IPS DF 6.9 (cell line): ENCODE data around the gene AGL.
"Not testable (repeated sequence)": the region's sequence is repeated elsewhere in the genome, so short reads cannot be mapped to it uniquely, and the experiment has no call there.

ENCODE experiments used
- DNase-seq: peaks from one replicate; pipeline ENCODE4 v3.0.0-alpha.2; 2013; ENCODE audit warnings: low read depth, low spot score
- H3K27ac ChIP-seq: one replicate; pipeline ENCODE4 v1.5.1; 2013; ENCODE audit warnings: low read length, control low read depth
- H3K27me3 ChIP-seq: 2 replicates; pipeline ENCODE4 v1.6.1; 2013; ENCODE audit warnings: mild to moderate bottlenecking, low read length; ENCODE audit not compliant: control insufficient read depth, insufficient read depth
- H3K36me3 ChIP-seq: 2 replicates; pipeline ENCODE4 v1.6.1; 2013; ENCODE audit warnings: low read length; ENCODE audit not compliant: control insufficient read depth, insufficient read depth
- H3K4me1 ChIP-seq: 2 replicates; pipeline ENCODE4 v1.6.1; 2013; ENCODE audit warnings: low read length; ENCODE audit not compliant: control insufficient read depth, insufficient read depth
- H3K4me3 ChIP-seq: 2 replicates; pipeline ENCODE4 v1.5.1; 2013; ENCODE audit warnings: mild to moderate bottlenecking, low read length
- H3K9me3 ChIP-seq: 2 replicates; pipeline ENCODE4 v1.6.1; 2013; ENCODE audit warnings: low read length, inconsistent platforms; ENCODE audit not compliant: control insufficient read depth, insufficient read depth
- WGBS: extraction: QIAGEN DNeasy Blood & Tissue Kit; methylation state at CpG from one replicate; pipeline ENCODE4 v1.1.7; 2013; ENCODE audit warnings: mixed read lengths, missing lambda C conversion rate; ENCODE audit not compliant: insufficient read length, insufficient coverage; 5-methylcytosine and 5-hydroxymethylcytosine counted together

The AGL gene

DNA sequence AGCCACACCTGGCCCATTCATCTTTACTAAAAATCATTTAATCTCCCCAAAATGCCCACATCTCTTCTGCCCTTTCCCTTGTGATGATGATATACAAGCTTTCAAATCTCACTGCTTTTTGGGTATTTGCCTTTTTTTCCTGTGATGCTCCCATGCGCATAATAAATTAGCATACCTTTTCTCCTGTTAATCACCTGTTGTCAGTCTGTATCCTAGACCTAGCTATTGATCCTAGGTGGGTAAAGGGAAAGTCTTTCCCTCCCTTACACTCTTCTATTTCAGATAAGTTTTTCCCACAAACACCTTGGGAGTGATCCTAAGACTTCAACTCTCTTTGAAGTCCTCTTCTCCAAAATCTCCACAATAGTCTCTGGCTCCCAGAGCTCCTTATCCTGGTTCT, 107.7 kb downstream of the AGL start:
- WGBS = no CpG with 5 or more reads among the region's 1 CpG

DNA sequence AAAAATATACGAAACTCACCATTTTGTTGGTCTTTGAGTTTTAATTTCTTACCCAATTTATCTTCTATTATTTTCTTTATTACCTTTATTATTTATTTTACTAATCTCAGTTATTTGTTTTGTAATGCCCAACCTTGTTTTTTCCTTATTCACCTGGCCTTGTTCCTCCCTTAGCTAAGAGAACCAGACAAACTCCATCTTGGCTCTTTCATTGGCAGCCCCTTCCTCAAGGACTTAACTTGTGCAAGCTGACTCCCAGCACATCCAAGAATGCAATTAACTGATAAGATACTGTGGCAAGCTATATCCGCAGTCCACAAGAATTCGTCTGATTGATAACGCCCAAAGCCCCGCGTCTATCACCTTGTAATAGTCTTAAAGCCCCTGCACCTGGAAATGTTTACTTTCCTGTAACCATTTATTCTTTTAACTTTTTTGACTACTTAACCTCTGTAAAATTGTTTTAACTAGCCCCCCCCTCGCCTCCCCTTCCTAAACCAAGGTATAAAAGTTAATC, 109.1 kb downstream of the AGL start:
- not testable (repeated sequence) for H3K4me3 ChIP-seq, H3K4me1 ChIP-seq, H3K27ac ChIP-seq, H3K27me3 ChIP-seq, H3K36me3 ChIP-seq, DNase-seq, H3K9me3 ChIP-seq
- WGBS = no CpG with 5 or more reads among the region's 7 CpGs

More for the DNA sequence above, 107.7 kb downstream of the AGL start:
- DNase-seq = no peak
- no peaks in the 10 kb centered on the region for H3K36me3 ChIP-seq
- no peaks in the 10 kb centered on the region; the same call in 1 of the 2 replicates for H3K4me1 ChIP-seq
- H3K4me3 ChIP-seq = no peak overlapping the region
- H3K27me3 ChIP-seq = no peaks in the 10 kb centered on the region; the same call in 1 of the 2 replicates
- H3K27ac ChIP-seq = no peak overlapping the region
- no peaks in the 10 kb centered on the region for H3K9me3 ChIP-seq

DNA sequence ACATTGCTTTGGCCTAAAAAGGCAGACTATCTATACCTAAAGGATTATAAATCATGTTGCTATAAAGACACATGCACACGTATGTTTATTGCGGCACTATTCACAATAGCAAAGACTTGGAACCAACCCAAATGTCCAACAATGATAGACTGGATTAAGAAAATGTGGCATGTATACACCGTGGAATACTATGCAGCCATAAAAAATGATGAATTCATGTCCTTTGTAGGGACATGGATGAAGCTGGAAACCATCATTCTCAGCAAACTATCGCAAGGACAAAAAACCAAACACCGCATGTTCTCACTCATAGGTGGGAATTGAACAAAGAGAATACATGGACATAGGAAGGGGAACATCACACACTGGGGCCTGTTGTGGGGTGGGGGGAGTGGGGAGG, 110.1 kb downstream of the AGL start:
- H3K27ac ChIP-seq, H3K36me3 ChIP-seq, H3K4me3 ChIP-seq, H3K4me1 ChIP-seq, H3K9me3 ChIP-seq, DNase-seq, H3K27me3 ChIP-seq: not testable (repeated sequence)
- no CpG with 5 or more reads among the region's 5 CpGs for WGBS

DNA sequence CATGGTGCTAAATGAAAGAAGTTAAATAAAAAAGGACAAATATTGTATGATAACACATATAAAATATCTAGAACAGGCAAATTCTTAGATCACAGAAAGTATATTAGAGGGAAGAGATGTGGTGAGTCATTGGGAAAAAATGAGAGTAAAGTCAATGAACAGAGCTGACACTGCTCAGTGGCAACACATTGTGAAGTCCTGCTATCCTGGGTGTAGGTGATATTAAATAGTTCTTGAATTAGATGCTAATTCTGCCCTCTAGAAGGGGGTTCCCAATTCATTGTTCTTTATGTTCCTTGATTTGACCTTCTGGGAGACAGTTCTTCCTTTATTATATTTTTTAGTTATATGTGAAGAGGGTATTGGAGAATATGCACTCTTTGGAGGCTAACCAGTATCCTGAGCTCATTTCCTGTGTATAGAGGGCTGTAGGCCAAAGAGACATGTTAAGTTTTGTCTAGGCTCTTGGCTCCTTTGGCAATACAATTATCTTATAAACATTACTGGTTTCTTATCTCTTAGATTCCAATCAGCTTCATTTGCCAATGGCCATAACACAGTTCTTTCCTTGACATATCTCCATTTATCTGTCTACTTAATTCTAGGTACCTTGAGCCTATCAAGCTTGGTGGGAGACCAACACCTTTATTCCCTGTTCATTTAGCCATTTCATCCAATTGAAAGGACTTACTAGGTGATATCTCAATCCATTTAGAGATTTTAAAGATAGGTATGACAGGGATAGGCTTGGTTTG, 113.1 kb downstream of the AGL start:
- H3K36me3 ChIP-seq = no peaks in the 10 kb centered on the region
- no peaks in the 10 kb centered on the region for H3K9me3 ChIP-seq
- no peaks in the 10 kb centered on the region; the same call in 1 of the 2 replicates for H3K27me3 ChIP-seq
- no peaks in the 10 kb centered on the region; the same call in 1 of the 2 replicates for H3K4me1 ChIP-seq
- H3K4me3 ChIP-seq = no peak overlapping the region
- no peak for DNase-seq
- no peak overlapping the region for H3K27ac ChIP-seq

DNA sequence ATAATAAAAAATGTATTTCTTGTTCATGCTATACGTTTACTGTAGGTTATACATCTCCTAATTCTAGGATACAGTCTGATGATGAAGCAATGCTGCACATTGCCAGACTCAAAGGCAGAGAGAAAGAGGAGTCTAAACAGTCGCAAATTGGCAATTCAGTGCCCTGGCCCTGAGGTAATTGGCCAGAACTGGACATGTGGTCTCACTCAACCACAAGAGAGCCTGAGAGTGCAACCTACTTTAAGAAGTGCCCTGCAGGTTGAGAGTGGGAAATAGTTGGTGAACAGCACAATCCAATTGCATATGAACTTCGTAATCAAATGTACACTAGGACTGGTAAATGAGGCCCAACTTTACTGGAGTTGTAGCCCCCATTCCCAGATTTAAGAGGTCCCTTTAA, 114.6 kb downstream of the AGL start:
- Histone ChIP-seq H3K36me3 (no peaks in the 10 kb centered on the region), H3K4me1 (peaks cover 3% of the 10 kb centered on the region; the same call in 1 of the 2 replicates), H3K4me3 (no peak overlapping the region), H3K27ac (no peak overlapping the region), H3K27me3 (no peaks in the 10 kb centered on the region), H3K9me3 (no peaks in the 10 kb centered on the region)
- WGBS = no CpG with 5 or more reads among the region's 3 CpGs
- no peak for DNase-seq

DNA sequence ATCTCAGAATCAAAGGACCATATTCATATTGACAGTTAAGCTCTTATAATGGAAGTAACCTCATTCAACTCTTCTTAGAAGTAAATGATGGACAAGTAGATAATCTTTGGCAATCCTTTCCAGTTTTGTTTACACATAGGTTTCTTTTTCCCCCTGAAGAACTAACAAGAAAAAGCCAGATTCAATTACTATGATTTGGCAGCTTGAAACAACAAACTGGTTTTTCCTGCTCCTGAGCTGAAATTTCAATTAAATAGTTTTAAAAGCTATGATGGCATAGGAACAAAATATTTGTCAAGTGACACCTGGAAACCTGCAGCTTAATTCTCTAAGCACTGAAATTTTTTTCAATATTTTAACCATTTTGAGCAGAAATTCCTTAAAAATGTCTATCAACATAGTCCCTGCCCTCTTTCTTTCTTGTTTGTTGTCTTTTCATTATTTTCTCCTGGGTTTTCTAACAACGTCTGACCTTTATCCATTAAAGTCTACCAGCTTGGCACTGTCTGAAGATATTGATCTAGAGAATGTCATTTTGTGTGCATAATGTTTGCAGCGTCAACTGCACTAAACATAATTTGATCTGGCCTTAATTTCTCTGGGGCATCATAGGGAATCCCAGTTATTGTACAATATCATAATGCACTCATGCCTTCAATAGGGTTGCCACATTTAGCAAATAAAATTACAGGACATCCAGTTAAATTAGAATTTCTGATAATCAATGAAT, 115.7 kb downstream of the AGL start:
- no peak for DNase-seq
- WGBS = no CpG with 5 or more reads among the region's 2 CpGs
- no peak overlapping the region for H3K4me3 ChIP-seq
- peaks cover 3% of the 10 kb centered on the region; the same call in 1 of the 2 replicates for H3K4me1 ChIP-seq
- H3K36me3 ChIP-seq = no peaks in the 10 kb centered on the region
- no peaks in the 10 kb centered on the region for H3K9me3 ChIP-seq
- H3K27me3 ChIP-seq = no peaks in the 10 kb centered on the region
- H3K27ac ChIP-seq = no peak overlapping the region

DNA sequence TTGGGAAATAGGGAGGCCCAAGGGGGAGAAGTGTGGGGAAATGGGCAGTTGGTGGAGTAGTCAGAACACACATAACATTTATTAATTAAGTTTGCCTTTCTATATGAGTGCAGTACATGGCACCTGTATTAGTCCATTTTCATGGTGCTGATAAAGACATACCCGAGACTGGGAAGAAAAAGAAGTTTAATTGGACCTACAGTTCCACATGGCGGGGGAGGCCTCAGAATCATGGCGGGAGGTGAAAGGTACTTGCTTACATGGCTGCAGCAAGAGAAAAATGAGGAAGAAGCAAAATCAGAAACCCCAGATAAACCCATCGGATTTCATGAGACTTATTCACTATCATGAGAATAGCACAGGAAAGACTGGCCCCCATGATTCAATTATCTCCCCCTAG, 118.1 kb downstream of the AGL start:
- Histone ChIP-seq H3K27me3 (no peaks in the 10 kb centered on the region), H3K27ac (no peak overlapping the region), H3K9me3 (no peaks in the 10 kb centered on the region), H3K36me3 (no peaks in the 10 kb centered on the region), H3K4me3 (no peak overlapping the region), H3K4me1 (peaks cover 3% of the 10 kb centered on the region; the same call in 1 of the 2 replicates)
- no CpG with 5 or more reads among the region's 4 CpGs for WGBS
- no peak for DNase-seq

DNA sequence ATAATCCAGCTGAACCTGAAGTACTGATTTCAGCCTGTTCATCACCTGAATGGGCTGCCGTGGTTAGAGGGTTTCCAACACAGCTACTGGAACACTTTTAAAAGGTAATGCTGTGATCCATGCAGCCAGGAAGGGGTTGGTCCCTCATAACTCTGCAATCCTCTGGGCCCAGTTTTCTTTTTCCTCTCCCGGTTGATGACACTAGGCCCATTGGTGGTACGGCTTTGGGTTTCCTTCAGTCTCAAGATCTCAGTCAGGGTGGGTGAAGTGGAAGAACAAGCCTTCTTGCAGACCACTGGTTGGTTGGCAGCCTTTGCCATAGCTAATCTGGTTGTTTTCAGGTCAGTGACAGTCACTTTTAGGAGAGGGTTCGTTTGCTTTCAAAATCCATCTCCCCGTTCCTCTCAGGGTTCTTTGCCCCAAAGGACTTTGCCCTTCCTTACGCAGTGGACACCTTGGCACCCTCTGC, 119.1 kb downstream of the AGL start:
- Histone ChIP-seq H3K4me1 (peaks cover 3% of the 10 kb centered on the region; the same call in 1 of the 2 replicates), H3K27ac (no peak overlapping the region), H3K9me3 (no peaks in the 10 kb centered on the region), H3K4me3 (peak overlapping the region; percentile 72; the same call in 1 of the 2 replicates), H3K27me3 (no peaks in the 10 kb centered on the region), H3K36me3 (no peaks in the 10 kb centered on the region)
- no peak for DNase-seq
- WGBS = no CpG with 5 or more reads among the region's 6 CpGs

DNA sequence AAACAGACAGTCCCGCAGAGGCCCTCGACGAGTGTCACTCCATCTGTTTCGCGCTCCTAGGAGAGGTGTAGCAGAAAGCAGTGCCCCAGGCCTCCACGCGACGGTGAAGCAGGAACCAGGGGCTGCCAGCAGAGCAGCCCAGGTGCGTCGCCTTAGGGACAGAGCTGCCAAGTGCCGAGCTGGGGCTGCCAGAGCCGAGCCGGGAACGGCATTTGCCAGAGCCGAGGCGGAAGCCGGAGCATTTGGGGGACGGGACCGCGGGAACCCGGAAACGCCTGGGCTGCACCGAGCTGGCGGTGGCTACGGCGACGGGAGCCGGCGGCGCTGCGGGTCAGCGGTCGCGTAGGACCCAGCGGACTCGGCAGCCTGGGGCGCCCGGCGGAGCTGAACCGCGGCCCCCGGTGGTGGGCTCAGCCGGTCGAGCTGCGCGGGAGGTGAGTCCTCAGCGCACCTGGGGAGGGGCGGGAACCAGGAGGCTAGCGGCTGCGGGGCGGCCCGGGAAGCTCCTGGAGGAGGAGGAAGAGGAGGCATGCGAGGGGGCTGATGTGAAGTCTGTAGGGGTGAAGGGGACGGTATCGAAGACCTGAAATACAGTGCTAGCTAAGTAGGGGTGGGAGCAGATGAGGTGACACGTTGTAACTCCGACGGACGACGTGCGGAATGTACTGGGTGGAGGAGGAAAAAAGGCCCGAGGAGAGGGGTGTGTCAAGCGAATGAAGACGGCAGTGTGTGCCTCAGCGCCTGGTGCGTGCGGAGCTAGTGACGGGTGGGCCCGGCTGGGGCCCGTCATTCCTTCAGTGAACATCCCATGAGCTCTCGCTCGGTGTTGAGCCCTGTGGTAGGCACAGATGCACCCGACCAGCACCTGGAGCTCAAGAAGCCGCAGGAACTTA, 119.8 kb downstream of the AGL start, which contains the start of gene SLC35A3:
TSS of gene SLC35A3 (plus strand) at position 268 of the 893 bp plus-strand sequence. CDS start 23,559 bp downstream, outside the sequence.
- no peaks in the 10 kb centered on the region for H3K36me3 ChIP-seq
- peaks cover 3% of the 10 kb centered on the region; the same call in 1 of the 2 replicates for H3K4me1 ChIP-seq
- WGBS = no CpG with 5 or more reads among the region's 74 CpGs
- no peaks in the 10 kb centered on the region for H3K27me3 ChIP-seq
- peak; percentile 64 for DNase-seq
- H3K9me3 ChIP-seq = no peaks in the 10 kb centered on the region
- peak within 1 kb of the TSS; percentile 72; the same call in 1 of the 2 replicates for H3K4me3 ChIP-seq
- no peak within 1 kb of the TSS for H3K27ac ChIP-seq
